Left ventricle myocardium inferior (tissue), 1 donor: ENCODE measurements around the gene SLC25A33. TPM values are rescaled to one million over a fixed set of nuclear protein-coding genes. Genes with fewer than 3 reads are reported as not detected.

Experiments
- DNase-seq: peaks from one replicate; pipeline ENCODE4 v3.0.0-alpha.2; 2020
- H3K27ac ChIP-seq: fragments of 200-600 bp; replicated peaks from 2 replicates; pipeline ENCODE4 v1.8.0; 2021
- H3K27me3 ChIP-seq: fragments of 200-600 bp; 2 replicates; pipeline ENCODE4 v1.8.0; 2021; ENCODE audit warnings: low read depth
- H3K36me3 ChIP-seq: fragments of 200-600 bp; 2 replicates; pipeline ENCODE4 v1.8.0; 2021
- H3K4me1 ChIP-seq: fragments of 200-600 bp; 2 replicates; pipeline ENCODE4 v1.8.0; 2021
- H3K4me3 ChIP-seq: fragments of 200-600 bp; 2 replicates; pipeline ENCODE4 v1.8.0; 2021; ENCODE audit warnings: mild to moderate bottlenecking, moderate library complexity
- H3K9me3 ChIP-seq: fragments of 200-600 bp; replicated peaks from 2 replicates; pipeline ENCODE4 v1.8.0; 2021
- CTCF ChIP-seq: fragments of 200-600 bp; IDR thresholded peaks from 2 replicates; pipeline ENCODE4 v1.8.0; 2021; ENCODE audit warnings: antibody characterized with exemption, mild to moderate bottlenecking, borderline replicate concordance
- intact Hi-C: fragments of 100-400 bp; cut with micrococcal nuclease; formaldehyde crosslinking; loops from one replicate; pipeline ENCODE4 v1.11.0; 2022
- total RNA-seq: library from RNA; stranded (reverse); fragmentation: NEBNext Ultra II Directional; extraction: Animal tissue kit (Norgen Biotek cat#: 25700); gene quantifications from one replicate; pipeline ENCODE4 v1.2.1, GENCODE V29; 2021
- donor health status: DM: no; HTN: yes; CAD: no; lungs with severe emphysema.

Gene SLC25A33
- total RNA-seq, 1 donor from 2014 or later = 6.2 TPM

- Histone ChIP-seq H3K27me3 (no peaks in the 10 kb centered on the region), H3K27ac (no peak overlapping the region), H3K4me3 (no peak overlapping the region), H3K36me3 (peaks cover 30% of the 10 kb centered on the region), H3K9me3 (no peaks in the 10 kb centered on the region), H3K4me1 (peaks cover 5% of the 10 kb centered on the region)
- no peak for DNase-seq
- no peak for TF ChIP-seq CTCF
- intact Hi-C loops = loop anchor here (10.0 kb wide), 1 partner anchor 83 kb away; no protein-coding TSS in a partner anchor
Observed at GRCh38 chr1:9577423-9577822, 38.2 kb downstream of the SLC25A33 start.

GRCh38 chr1:9580942-9581341 is 41.7 kb downstream of the SLC25A33 start:
- Histone ChIP-seq H3K36me3 (peaks cover 33% of the 10 kb centered on the region), H3K27ac (no peak overlapping the region)
- intact Hi-C loops = no loop called here

GRCh38 chr1:9586147-9586766 is 47.0 kb downstream of the SLC25A33 start:
- DNase-seq = no peak
- Histone ChIP-seq H3K36me3 (peaks cover 13% of the 10 kb centered on the region), H3K9me3 (no peaks in the 10 kb centered on the region), H3K27ac (no peak overlapping the region), H3K4me1 (peaks cover 26% of the 10 kb centered on the region), H3K4me3 (no peak overlapping the region), H3K27me3 (no peaks in the 10 kb centered on the region)
- TF ChIP-seq CTCF = no peak
- intact Hi-C loops = no loop called here

More at GRCh38 chr1:9580942-9581341, 41.7 kb downstream of the SLC25A33 start:
- TF ChIP-seq CTCF = no peak
- H3K27me3 ChIP-seq = no peaks in the 10 kb centered on the region
- no peaks in the 10 kb centered on the region for H3K9me3 ChIP-seq
- no peak overlapping the region for H3K4me3 ChIP-seq
- H3K4me1 ChIP-seq = no peaks in the 10 kb centered on the region
- no peak for DNase-seq

- Histone ChIP-seq H3K27me3 (no peaks in the 10 kb centered on the region), H3K27ac (peak within 1 kb of the TSS; percentile 83), H3K4me1 (peaks cover 50% of the 10 kb centered on the region), H3K4me3 (peak within 1 kb of the TSS; percentile 76), H3K9me3 (no peaks in the 10 kb centered on the region), H3K36me3 (no peaks in the 10 kb centered on the region)
- peak; percentile 95 for TF ChIP-seq CTCF
- peak; percentile 96 for DNase-seq
- intact Hi-C loops = no loop called here
Observed at GRCh38 chr1:9588551-9589143, 49.4 kb downstream of the SLC25A33 start, which contains the start of gene TMEM201. TMEM201 (plus strand) TSS chr1:9588911; CDS start chr1:9588931, 20 bp downstream.

- Histone ChIP-seq H3K9me3 (no peaks in the 10 kb centered on the region), H3K27me3 (no peaks in the 10 kb centered on the region), H3K4me3 (peak overlapping the region; percentile 76), H3K27ac (peak overlapping the region; percentile 83), H3K36me3 (no peaks in the 10 kb centered on the region), H3K4me1 (peaks cover 56% of the 10 kb centered on the region)
- intact Hi-C loops = no loop called here
- no peak for DNase-seq
- no peak for TF ChIP-seq CTCF
Observed at GRCh38 chr1:9589144-9589718, 50.0 kb downstream of the SLC25A33 start.
